ENCODE results near the gene ERBB3.
"Not testable (repeated sequence)": the region's sequence is repeated elsewhere in the genome, so short reads cannot be mapped to it uniquely, and the experiment has no call there.

ERBB3 gene

DNA sequence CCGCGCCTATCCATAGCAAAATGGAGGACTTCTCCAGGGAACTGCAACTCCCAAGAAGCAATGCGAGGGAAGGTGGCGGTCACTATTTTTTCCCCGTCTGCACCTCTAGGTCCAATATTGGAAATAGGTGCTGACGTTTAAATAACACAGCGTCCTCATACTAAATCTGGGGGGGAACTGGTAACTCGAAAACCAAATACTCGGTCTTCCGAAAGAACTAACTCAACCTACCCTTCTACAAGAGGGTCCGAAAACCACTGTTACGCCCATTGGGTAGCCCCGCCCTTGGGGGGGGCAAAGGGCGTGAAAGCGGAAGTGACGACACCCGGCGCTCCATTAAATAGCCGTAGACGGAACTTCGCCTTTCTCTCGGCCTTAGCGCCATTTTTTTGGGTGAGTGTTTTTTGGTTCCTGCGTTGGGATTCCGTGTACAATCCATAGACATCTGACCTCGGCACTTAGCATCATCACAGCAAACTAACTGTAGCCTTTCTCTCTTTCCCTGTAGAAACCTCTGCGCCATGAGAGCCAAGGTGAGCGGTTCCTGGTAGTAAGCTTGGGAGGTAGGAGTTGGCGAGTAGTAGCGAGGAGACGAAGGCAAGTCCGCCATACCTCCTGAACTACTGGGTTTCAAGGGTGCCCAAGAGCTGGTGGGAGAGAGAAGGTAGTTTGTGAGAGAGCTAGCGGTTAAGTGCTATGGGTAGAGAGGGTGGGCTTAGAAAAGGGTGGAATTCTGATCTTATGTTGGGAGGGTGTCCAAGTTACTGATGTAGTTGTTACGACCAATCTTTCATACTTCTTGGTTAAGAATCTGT lies 36.5 kb downstream of the ERBB3 start, which contains the start of gene RPL41:
RPL41 (plus strand) TSS at position 367 of the 815 bp plus-strand sequence.
- peak; percentile 92 to 95 for DNase-seq

DNA sequence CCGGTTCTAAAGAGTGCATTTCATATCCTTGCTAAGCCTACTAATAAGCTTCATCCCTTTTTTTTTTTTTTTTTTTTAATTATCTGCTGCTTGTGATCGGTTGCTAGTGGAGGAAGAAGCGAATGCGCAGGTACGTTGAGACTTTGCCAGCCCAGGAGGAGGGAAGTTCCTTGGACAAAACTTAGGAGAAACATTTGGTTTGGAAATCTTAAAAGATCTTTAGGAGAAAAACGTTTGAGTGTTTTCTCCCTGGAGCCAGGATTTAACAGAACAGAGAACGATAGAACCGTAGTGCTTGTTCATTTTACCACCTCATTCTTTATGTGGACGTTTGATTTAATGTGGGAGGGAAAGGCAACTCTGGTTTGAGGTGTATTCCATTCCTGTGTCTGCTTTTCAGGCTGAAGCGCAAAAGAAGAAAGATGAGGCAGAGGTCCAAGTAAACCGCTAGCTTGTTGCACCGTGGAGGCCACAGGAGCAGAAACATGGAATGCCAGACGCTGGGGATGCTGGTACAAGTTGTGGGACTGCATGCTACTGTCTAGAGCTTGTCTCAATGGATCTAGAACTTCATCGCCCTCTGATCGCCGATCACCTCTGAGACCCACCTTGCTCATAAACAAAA lies 37.2 kb downstream of the ERBB3 start:
- DNase-seq = not testable (repeated sequence)

DNA sequence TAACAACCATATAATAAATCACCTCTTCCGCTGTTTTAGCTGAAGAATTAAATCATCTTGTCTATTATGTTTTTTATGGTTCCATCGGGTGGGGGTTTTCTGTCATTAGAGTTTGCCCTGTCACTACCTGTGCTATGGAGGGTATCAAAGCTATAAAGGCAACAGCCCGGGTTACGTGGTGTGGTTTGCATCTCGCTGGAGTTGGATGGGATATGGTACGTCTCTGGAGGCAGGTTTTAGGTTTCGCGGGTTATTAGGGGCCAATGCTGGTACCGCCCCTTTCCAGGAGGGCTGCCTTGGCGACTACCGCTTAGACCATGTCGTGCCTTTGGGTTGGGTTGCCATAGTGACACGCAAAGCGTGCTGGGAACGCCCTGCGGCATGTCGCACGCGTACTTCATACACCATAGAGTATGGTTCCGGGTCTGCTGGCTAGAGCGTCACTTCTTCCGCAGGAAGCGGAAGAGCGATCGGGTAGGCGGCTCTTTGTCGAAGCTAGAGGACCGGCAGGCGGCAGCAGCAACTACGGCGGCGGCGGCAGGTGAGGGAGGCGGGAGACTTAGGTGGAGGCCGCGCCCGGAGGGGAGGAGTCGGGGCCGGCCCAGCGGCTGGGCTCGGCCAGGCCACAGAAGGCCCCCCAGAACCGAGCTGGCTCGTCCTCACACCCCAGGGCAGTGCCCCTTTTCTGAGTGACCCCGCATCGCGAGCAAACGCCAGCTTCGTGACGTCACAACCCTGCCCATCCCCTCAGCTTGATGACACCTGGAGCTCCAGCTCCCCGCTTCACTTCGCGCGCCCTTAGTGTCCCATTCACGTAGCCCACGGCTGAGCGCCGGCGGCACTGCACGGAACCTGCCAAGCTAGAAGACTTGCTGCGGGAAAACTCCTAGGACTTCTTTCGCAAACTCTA lies 38.1 kb downstream of the ERBB3 start, which contains the start of gene ZC3H10:
ZC3H10 (plus strand) TSS at position 489 of the 910 bp plus-strand sequence. CDS start 2,297 bp downstream, outside the sequence.
- peak; percentile 95 to 97 for DNase-seq

DNA sequence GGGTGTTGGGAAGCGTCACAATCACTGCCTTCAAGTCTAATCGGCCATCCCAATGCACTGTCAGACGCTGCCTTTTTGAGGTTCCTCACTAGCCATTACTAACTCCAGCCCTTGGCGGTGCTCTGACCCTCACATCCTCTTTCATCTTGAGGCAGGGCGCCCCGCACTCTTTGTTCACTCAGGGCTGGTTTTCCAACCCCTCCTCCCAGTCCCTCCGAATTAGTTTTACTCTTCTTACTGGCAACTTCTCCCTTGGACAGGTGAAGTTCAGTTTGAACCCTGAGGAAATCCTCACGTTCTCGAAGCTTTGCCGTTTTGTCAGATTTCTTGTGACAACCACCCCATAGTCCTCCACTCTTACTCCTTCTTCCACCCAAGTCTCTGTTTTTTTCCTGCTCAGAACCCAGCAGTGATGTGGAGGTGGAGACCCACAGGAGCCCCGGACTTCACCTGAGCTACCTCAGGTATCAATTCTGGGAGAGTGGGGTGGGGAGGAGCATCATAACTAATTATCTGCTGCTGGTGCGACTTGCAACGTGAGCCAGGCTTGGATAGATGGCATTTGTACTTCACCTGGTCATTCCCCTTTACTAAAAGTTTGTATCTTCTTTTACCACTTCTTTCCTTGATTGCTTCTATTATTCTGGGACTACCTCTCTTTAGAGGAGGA lies 38.9 kb downstream of the ERBB3 start:
- DNase-seq = no peak

DNA sequence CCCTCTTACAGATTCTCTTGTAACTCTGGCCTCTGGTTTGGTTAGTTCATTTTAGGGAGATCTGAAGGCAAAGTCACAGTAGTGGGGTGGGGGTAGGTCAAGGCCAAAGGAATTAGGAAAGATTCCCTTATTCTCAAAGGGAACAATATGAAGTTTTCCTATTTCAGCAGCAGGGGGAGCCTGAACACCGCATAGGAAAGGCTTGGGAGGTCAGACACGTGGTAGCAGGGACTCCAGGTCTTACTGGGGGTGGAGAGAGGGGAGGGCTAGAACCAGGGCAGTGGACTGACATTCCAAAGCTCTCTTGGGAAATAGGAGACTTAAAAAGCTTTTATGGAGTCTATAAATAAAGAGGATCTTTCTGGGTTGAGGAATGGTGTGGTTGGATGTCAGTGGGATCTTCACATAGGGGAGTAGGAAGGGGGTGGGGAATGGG lies 39.4 kb downstream of the ERBB3 start:
- peak; percentile 64 to 67 for DNase-seq

DNA sequence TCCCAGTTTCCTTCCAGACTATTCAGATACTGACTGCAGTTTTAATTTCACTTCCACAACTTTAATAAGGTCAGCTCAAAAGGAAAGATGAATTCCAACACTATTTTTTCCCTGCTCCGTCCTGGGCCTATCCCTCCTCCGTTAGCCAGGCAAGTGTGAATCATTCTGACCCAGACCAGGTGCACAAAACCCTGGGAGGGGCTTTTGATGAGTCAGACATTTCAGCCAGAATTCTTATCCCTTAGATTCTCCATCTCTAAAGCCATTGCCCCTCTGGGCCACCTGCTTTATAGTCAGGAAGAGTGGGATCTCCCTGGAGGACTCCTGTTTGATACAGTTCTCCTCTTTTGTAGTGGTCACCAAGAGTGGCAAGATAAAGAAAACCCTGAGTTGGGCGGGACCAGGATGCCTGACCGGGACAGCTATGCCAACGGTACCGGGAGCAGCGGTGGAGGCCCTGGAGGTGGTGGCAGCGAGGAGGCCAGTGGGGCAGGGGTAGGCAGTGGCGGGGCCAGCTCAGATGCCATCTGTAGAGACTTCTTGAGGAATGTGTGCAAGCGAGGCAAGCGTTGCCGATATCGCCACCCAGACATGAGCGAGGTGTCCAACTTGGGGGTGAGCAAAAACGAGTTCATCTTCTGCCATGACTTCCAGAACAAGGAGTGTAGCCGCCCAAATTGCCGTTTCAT lies 40.3 kb downstream of the ERBB3 start:
- DNase-seq = no peak

DNA sequence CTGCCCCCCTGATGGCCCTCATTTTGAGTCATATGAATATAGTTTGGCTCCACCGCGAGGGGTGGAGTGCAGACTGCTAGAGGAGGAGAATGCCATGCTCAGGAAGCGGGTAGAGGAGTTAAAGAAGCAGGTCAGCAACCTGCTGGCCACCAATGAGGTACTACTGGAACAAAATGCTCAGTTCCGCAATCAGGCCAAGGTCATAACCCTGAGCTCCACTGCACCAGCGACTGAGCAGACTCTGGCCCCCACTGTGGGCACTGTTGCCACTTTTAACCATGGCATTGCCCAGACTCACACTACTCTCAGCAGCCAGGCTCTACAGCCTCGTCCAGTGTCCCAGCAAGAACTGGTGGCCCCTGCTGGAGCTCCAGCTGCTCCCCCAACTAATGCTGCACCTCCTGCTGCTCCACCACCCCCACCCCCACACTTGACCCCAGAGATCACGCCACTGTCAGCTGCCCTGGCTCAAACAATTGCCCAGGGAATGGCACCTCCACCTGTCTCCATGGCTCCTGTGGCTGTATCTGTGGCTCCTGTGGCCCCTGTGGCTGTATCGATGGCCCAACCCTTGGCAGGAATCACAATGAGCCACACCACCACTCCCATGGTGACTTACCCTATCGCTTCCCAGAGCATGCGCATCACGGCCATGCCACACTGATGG lies 41.4 kb downstream of the ERBB3 start:
- DNase-seq = no peak

DNA sequence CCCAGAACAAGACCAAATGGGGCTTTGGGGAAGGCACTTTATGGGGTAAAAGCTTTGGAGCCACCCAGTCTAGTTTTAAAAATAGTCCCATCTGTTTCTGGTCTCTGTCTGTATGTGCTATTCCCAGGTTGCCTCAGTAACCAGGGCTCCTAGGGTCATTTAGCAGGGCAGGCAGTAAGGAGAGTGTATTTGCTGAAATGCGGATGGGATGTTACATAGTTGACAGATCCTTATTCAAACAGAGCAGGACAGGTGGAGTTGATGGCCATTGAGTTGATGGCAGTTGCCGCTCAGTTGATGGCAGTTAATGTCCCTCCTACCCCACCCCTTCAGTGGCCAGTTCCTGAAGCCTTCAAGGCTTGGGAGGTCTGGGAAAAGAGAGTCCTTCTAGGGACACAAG lies 42.7 kb downstream of the ERBB3 start:
- DNase-seq = no peak

DNA sequence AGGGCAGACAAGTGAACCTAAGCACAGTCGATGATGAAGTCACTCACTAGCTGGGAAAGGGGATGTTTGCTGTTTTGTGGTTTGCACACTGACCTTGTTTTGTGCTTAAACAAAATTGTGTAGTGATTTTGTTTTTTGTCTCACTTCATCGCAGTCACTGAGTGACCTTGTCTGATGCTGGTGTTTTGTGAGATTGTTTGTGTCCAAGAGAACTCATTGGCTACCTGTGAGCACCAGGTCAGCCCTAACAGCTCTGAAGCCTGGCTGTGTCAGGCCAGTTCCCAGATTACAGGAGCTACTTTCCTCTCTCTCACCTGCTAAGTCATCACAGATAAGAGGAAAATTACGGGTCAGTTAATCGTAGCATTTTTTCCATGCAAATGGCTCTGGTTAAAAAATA lies 44.2 kb downstream of the ERBB3 start:
- DNase-seq = no peak

DNA sequence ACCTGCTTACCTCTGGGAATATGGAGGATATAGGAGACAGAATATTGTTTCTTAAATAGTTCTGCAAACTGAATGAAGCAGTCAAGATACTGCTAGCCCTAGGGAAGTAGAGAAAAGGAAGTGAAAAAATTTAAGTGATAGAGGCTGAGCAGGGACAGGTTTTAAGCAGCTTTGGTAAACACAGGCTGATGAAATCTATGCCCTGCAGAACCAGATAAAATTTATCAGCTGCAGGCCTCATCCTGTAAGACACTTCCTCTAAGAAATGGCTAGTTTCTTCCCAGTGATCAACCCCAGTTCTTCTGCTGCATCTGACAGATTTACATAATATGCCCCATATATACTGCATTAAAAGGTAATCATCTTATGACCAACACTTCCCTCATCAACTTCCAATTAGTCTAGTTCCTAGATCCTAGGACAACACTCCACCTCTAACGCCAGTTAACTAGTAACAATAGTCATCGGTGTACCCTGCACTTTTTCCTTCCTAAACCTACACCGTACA lies 46.8 kb downstream of the ERBB3 start:
- no peak for DNase-seq

DNA sequence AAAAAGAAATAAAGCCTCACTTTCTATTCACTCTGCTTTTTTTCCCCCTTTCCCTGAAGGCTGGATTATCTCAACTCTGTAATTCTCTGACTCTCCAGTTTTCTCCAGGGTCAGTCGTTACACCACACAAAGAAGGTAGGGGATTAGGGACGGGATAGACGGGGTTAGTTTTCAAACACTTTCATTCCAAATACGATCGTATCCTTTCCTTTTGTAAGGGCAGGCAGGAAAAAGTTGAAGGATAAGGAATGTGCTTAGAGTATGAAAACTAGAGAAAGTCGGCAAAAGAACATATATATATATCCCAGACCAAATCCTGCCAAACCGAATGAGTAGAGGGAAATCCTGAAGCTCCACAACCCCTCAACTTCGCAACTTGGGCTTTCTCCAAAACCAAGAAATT lies 47.5 kb downstream of the ERBB3 start:
- DNase-seq = no peak

DNA sequence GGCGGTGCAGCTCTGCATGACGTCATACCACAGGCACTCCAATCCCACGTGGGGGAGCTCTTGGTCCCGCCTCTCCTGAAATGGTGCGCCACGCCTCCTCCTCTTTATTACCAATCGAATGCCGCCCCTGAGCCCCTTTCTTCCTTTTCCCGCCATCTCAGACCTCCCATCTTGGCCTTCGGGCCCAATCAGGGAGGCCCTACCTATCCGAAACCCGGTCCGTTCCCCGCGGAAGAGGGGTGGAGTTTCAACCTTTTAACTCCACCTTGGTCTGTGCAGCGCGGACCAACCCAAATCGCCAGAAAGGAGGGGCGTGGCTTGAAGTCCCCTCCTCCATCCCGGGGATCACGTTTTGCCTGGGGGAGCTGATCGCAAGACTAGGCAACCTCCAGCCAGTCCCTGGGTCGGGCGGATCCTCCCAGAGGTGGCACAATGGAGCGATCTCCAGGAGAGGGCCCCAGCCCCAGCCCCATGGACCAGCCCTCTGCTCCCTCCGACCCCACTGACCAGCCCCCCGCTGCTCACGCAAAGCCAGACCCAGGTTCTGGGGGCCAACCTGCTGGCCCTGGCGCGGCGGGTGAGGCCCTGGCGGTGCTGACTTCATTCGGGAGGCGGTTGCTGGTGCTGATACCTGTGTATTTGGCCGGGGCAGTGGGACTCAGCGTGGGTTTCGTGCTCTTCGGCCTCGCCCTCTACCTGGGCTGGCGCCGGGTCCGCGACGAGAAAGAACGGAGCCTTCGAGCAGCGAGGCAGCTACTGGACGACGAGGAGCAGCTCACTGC lies 48.1 kb downstream of the ERBB3 start, which contains the start of gene ESYT1:
ESYT1 (plus strand) TSS at position 380 of the 782 bp plus-strand sequence; CDS start at position 433, 53 bp downstream.
- peak; percentile 95 to 97 for DNase-seq

DNA sequence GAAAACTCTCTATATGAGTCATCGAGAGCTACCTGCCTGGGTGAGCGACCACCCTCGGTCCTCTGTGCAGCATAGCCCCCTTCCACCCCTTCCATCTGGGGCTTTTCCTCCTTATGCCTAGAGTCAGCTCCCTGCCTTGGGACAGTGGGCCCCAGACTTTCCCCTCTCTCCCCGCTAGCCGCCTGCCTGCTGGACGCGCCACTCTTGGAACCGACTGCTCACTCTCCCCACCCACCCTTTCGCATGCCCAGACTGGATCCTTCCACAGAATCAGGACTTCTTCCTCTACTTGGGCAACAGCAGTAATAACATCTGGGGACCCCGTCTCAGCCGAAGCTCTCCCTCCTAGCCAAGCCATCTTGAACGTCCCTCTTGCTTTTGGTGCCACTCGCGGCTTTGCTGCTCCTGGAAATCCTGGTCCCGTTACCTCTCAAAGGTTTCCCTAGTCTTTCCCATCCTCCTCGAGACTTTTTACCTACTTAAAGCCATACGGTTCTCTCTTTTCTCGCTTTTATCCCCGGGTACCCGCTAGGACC lies 48.8 kb downstream of the ERBB3 start:
- no peak for DNase-seq

DNA sequence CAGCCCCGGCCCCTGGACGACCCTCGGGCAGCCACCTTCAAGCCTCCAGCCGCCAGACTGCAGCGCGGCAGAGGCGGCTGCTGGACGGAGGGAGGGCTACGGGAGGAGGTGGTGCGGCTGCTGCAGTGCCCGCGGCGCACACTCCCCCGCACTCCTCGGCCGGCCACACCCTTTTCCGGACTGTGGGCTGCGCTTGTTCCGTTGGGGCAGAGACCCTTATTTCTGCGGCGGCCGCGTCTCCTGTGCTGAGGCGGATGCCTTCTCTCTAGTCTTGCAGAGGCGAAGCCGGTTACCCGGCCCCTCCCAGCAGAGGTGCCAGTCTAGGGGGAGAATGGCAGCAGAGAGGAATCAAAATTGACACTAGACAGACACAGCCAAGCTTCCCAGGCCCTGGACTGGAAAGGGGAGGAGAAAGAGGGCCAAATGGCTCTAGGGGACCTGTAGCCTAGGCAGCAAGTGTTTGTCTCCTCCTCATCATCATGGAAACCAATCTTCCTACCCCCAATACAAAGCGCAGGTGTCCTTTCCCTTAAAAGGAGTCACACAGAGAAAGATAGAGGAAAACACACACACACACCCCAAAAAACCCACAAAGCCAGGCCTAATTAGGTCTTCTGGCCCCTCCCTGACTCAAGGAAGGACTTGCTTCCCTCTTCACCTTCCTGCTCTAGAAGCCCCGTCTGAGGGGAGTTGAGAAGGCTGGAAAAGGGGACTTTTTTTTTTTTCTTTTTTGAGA lies 49.4 kb downstream of the ERBB3 start:
- peak; percentile 58 to 69 for DNase-seq

DNA sequence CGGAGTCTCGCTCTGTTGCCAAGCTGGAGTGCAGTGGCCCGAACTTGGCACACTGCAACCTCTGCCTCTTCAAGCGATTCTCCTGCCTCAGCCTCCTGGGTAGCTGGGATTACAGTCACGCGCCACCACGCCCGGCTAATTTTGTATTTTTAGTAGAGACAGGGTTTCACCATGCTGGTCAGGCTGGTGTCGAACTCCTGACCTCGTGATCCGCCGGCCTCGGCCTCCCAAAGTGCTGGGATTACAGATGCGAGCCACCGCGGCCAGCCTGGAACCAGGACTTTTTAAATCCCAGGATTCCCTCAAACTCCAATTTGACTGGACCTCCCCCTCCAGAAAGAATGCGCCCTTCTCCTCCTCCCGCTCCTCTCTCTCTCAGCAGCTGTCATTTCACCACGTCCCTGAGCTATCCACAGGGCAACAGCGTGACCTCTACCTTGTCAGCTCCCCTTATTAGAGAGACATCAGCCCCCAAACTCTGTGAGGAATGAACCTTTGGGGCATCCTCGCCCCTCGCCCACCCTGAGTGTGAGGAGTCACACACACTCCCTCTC lies 50.1 kb downstream of the ERBB3 start:
- no peak for DNase-seq

DNA sequence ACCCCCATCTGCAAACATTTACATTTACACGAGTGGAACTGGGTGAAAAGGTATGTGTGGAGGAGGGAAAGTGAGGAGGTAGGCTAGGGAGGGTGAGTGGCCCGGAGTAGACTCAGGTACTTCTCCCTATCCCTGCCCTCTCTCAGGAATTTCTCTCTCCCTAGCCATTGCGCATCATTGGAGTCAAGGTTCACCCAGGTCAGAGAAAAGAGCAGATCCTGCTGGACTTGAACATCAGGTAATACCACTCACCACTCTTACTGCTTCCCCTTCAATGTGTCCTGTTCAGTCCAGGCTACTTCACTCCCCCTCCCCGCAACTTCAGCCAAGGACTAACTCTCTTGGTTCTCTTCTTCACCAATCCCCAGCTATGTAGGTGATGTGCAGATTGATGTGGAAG lies 50.9 kb downstream of the ERBB3 start:
- DNase-seq = no peak

DNA sequence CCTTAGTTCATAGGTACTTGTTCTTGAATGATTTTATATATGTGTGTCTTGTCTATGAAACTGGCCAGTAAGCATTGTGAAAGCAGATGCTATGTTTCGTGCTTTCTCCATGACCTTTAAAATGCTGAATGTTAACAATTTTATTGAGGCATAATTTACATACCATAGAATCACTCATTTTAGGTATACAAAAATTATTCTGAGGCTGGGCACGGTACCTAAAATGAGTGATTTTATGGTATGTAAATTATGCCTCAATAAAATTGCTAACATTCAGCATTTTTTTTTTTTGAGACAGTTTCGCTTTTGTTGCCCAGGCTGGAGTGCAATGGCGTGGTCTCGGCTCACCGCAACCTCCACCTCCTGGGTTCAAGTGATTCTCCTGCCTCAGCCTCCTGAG lies 54.9 kb downstream of the ERBB3 start:
- no peak for DNase-seq

DNA sequence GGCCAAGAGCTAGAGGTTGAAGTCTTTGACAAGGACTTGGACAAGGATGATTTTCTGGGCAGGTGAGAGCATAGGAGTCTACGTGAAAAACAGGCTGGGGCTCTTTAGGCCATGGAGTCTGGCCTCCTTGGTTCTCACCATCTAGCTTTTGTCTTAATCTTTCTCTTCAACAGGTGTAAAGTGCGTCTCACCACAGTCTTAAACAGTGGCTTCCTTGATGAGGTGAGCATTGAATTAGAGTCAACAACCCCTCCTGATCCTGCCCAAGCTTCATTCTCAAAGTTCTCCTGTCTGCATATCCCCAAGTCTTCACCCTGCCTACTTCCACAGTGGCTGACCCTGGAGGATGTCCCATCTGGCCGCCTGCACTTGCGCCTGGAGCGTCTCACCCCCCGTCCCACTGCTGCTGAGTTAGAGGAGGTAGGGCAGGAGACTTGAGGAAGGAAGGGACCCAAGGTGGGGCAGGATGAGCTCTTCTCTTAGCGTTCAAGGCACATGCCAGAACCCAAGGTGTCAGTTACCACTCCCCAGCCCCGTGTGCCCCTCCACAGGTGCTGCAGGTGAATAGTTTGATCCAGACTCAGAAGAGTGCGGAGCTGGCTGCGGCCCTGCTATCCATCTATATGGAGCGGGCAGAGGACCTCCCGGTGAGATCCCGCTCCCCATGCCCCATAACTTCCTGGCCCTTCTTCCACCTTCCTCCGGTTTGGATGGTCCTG lies 58.0 kb downstream of the ERBB3 start:
- no peak for DNase-seq
